Hematopoietic multipotent progenitor cell treated with erythropoietin and hydrocortisone succinate and interleukin-3 and kit ligand, for 4 days (in vitro differentiated cells): ENCODE measurements around the gene DYNLT3.

Experiments used
- DNase-seq: peaks from one replicate; pipeline ENCODE4 v3.0.0-alpha.2; 2015

DYNLT3 gene

DNA sequence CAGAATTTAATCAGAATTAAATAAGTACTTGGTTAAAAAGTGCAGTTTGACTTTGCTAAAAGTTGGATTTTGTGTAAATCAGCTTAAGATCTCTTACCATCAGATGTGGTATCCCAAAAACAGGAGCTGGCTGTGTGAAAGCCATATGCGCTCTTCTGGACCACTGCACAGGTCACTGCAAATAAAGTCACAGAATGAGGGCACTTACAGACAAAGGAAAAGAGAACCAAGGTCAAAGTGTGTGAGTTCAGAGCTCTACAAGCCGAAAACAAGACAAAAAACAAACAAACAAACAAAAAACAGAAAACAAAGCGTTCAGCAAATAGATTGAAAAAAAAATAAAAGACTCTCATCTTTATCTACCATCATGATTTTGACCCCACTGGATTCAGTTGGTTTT, 6.4 kb downstream of the DYNLT3 start:
- no peak for DNase-seq

- no peak for DNase-seq
These were observed 12.4 kb downstream of the DYNLT3 start for GRCh38 chrX:37834937-37835336.

DNA sequence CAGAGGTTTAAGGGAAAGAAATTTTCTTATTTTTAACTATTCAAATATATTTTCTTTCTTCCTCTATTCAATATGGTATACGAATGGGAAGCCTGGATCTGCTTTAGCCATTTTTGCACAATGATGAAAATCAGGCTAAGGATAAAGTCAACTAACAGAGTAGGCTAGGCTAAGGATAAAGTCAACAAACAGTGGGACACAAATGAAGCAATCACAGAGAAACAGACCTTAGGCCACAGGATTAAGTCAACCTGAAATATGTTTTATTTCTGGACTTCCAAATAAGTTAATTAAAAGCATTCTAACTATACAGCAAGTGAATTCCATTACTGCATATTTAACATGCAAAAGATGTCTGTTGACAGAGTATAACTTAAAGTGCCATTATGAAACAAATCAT, 17.0 kb downstream of the DYNLT3 start:
- no peak for DNase-seq

- no peak for DNase-seq
These were observed 17.6 kb downstream of the DYNLT3 start for GRCh38 chrX:37829721-37830120.

- DNase-seq, result peak; percentile 73
These were observed 22.0 kb downstream of the DYNLT3 start for GRCh38 chrX:37825215-37825842.

- no peak for DNase-seq
These were observed 22.7 kb downstream of the DYNLT3 start for GRCh38 chrX:37824491-37825214.

GRCh38 chrX:37820646-37821045, 26.7 kb downstream of the DYNLT3 start:
- DNase-seq, result no peak

DNA sequence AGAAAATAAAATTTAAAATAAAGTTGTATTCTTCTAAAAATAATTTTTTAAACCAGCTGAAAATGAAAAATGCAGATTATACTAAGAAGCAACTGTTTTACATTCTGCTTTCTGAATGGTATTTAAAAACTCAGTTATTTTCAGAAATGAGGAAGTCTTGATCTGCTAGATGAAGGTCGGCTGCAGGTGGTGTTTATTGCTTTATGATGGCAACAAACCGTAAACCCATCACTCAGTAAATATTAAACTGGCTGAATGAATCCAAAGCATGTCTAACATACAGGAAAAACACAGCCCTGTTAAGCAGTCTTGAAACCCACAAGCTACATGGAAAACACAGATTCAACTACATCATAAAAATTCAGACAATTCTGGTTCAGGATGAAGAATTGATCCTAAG, 29.3 kb downstream of the DYNLT3 start:
- DNase-seq, result peak; percentile 47

GRCh38 chrX:37817579-37817978, 29.8 kb downstream of the DYNLT3 start:
- DNase-seq, result no peak

DNA sequence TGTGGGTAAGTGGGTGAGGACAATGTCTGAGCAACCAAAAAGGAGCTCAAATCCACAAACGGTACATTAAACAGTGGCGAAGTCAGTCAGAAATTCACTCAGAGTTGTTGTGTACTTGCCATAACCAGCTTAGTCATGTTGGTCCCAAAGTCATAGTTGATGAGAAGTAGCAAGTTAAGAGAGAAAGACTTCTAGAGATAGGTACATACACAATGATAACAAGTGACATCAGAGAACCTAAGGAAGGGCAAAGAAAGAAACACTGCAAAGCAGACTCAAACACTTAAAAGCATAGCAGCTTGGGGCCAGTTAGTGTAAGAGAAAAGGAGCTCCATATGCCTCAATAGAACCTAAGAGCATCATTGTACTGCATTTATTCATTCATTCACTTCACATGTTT, 30.2 kb downstream of the DYNLT3 start:
- DNase-seq, result no peak

- DNase-seq, result no peak
These were observed 30.6 kb downstream of the DYNLT3 start for GRCh38 chrX:37816766-37817165.

DNA sequence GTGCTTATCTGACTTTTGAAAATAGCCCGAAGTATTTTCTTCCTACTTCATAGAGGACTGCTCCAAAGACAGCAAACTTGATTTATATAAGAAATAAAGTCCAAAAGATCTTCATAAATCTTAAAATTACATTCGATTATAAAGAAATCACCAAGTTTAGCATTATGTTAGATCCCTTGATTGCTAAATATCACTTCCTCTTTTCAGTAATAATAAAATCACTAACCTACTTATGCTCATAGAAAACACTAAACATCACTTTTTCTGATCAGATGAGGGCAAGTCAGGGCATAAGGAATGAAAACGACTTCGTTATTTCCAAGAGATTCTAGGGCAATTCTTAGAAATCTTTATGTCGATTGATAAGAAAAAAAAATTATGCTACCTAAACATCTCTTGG, 32.0 kb downstream of the DYNLT3 start:
- DNase-seq, result peak; percentile 27

DNA sequence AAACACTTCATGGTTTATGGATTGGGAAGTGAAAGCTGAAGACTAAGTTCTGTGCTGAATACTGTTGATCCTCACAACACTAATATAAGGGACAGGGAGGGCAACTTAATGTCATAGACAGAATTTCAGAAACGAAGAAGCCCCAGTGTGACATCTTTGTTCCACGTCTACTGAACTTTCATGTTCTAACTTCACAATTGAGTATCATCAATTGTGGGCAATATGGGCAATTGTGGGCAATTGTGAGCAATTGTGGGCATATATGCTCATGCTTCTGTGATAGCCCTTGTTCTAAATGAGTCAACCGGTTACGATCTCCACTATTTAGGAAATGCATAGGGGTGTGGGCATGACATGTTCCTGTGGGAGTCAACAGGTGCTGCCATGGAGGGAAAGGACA, 33.8 kb downstream of the DYNLT3 start:
- no peak for DNase-seq

DNA sequence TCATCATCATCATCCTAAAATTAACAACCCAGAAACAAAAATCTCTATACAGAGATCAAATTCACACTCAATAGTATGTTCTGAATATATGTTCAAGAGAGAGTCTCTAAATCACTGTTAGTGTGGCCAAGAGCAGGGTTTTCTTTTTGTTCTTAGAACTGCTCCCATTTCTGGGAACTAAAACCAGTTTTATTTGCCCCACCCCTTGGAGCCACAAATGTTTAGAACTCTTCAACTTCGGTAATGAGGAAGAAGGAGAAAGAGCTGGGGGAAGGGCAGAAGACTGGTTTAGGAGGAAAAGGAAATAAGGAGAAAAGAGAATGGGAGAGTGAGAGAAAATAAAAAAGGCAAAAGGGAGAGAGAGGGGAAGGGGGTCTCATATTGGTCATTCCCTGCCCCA, 35.3 kb downstream of the DYNLT3 start:
- DNase-seq, result peak; percentile 38

DNA sequence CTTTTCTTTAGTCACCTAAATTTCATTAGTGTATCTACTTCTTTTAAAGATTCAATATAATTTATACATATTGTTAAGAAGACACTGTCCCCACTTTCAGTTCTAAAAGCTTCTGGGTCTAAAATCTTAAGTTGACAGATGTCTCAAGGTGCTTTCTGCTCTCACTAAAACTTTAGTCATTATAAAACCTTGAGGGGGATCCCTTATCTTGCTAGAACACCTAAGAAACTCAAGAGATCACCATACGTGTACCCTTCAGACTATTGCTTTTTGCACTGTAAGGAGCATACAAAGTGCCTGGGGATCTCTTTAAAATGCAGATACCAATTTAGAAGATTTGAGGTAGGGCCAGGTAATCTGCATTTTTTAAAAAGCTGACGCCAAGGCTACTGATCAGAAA, 37.4 kb downstream of the DYNLT3 start:
- no peak for DNase-seq

DNA sequence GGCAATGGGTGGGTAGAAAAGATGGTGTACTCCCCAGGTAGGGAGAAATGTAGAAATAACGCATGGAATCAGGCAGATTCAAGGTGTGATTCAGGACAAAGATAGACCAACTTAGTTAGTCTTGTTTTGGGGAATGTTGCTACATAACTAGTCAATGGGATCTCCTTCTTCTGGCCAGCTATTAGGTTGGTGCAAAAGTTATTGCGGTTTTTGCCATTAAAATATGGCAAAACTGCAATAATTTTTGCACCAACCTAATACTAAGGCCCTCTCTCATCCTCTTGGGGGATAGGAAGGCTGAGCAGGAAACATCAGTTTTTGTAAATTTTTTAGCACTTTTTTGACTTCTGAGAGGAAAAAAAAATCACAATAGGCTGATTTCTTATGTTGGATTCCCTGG, 44.3 kb downstream of the DYNLT3 start:
- no peak for DNase-seq

GRCh38 chrX:37802028-37802427, 45.3 kb downstream of the DYNLT3 start:
- DNase-seq, result peak; percentile 59

DNA sequence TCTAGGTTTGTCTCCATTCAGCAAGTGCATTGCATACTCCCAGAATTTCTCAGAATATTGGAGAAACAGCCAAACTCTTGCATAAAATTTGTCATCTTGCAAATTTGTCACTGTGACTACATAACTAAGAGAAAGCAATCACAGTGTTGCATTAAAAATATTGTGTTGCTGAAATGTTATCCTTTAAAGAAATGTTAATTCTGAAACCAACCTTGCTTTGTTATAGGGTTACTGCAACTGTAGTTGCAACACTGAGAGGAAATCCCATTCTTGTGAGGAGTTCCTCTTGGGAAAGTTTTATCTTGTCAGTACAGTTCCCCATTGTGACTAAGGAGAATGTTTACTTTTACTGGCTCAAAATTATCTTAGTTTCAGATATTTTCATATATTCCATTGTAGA, 46.7 kb downstream of the DYNLT3 start:
- no peak for DNase-seq

GRCh38 chrX:37799936-37800335, 47.4 kb downstream of the DYNLT3 start:
- DNase-seq, result no peak

- peak; percentile 63 for DNase-seq
These were observed 50.6 kb downstream of the DYNLT3 start for GRCh38 chrX:37796805-37797204.

- DNase-seq, result no peak
These were observed 51.1 kb downstream of the DYNLT3 start for GRCh38 chrX:37796310-37796709.
